Stomach (tissue), 9 donors: Measurements from ENCODE around the gene GLRX. TPM values are rescaled to one million over a fixed set of nuclear protein-coding genes. Genes with fewer than 3 reads are reported as not detected.

Experiments
- DNase-seq, 2 donors: peaks; one replicate each; pipeline versions ENCODE4 v3.0.0 to v3.0.0-alpha.2; 2013 to 2019
- H3K27ac ChIP-seq, 5 donors: fragments of 200-600 bp in 4 of 5; sonication (generic) in 4 of 5; one replicate each; pipeline ENCODE4 v1.5.1; 2013 to 2019; ENCODE audit warnings: mild to moderate bottlenecking in 1 of 5, moderate library complexity in 1 of 5
- H3K27me3 ChIP-seq, 3 donors: fragments of 200-600 bp; sonication (generic); one replicate each; pipeline ENCODE4 v1.5.1; 2017 to 2019; ENCODE audit warnings: mixed run types in 1 of 3
- H3K36me3 ChIP-seq, 4 donors: fragments of 200-600 bp; sonication (generic); 1 replicate in 3 of 4; 2 replicates in 1 of 4; pipeline ENCODE4 v1.5.1; 2016 to 2019
- H3K4me1 ChIP-seq, 4 donors: fragments of 200-600 bp; sonication (generic); one replicate each; pipeline ENCODE4 v1.5.1; 2016 to 2019
- H3K4me3 ChIP-seq, 4 donors: fragments of 200-600 bp; sonication (generic) in 3 of 4; one replicate each; pipeline ENCODE4 v1.5.1; 2016 to 2019; ENCODE audit warnings: mild to moderate bottlenecking in 1 of 4
- H3K9me3 ChIP-seq, 4 donors: fragments of 200-600 bp; sonication (generic); one replicate each; pipeline ENCODE4 v1.5.1; 2016 to 2019
- CTCF ChIP-seq, 7 experiments: fragments of 450-650 bp in 4 of 7; fragments of 200-600 bp in 3 of 7; sonication (generic) in 3 of 7; IDR thresholded peaks; one replicate each; pipeline ENCODE4 v1.5.1; 2016 to 2019; ENCODE audit warnings: antibody characterized with exemption in 7 of 7, control low read depth in 2 of 7, mild to moderate bottlenecking in 1 of 7
- EP300 ChIP-seq: sonication (generic); formaldehyde crosslinking; IDR thresholded peaks from one replicate; pipeline ENCODE4 v1.6.1; 2017; ENCODE audit warnings: antibody characterized with exemption
- POLR2A ChIP-seq, 4 donors: fragments of 450-650 bp; IDR thresholded peaks; one replicate each; pipeline ENCODE4 v1.6.1; 2016; ENCODE audit warnings: antibody characterized with exemption in 4 of 4, control low read depth in 2 of 4, mild to moderate bottlenecking in 1 of 4, moderate library complexity in 1 of 4
- POLR2AphosphoS5 ChIP-seq, 3 donors: sonication (generic); formaldehyde crosslinking; IDR thresholded peaks; one replicate each; pipeline ENCODE4 v1.6.1; 2016; ENCODE audit warnings: antibody characterized with exemption in 3 of 3
- WGBS, 5 donors: extraction: QIAGEN DNeasy Blood & Tissue Kit in 3 of 5; methylation state at CpG; one replicate each; pipeline versions ENCODE4 v1.1.5 to v1.1.7; 2013 to 2018; 5-methylcytosine and 5-hydroxymethylcytosine counted together
- intact Hi-C: fragments of 100-400 bp; cut with DNase I; formaldehyde crosslinking; loops from one replicate; pipeline ENCODE4 v1.15.1; 2023; ENCODE audit warnings: low total_unique reads
- polyA plus RNA-seq, 3 donors: library from polyadenylated mRNA; stranded (reverse); fragments of 200-250 nt; gene quantifications; one replicate each; pipeline ENCODE4 v1.2.3, GENCODE V29; 2013
- total RNA-seq, 5 donors: library from RNA; depleted of rRNA; stranded (reverse); fragments of >200 nt; gene quantifications; one replicate each; pipeline versions ENCODE4 v1.1.0 to v1.2.3, GENCODE V29; 2014 to 2016
- donor health status: healthy with polysubstance abuse.
- donor health status: Bipolar disorder and iron deficiency.
- donor health status: healthy.

Gene GLRX
- total and polyA plus RNA-seq, 8 donors = 11.3 to 211 (median 29.7) TPM

DNA sequence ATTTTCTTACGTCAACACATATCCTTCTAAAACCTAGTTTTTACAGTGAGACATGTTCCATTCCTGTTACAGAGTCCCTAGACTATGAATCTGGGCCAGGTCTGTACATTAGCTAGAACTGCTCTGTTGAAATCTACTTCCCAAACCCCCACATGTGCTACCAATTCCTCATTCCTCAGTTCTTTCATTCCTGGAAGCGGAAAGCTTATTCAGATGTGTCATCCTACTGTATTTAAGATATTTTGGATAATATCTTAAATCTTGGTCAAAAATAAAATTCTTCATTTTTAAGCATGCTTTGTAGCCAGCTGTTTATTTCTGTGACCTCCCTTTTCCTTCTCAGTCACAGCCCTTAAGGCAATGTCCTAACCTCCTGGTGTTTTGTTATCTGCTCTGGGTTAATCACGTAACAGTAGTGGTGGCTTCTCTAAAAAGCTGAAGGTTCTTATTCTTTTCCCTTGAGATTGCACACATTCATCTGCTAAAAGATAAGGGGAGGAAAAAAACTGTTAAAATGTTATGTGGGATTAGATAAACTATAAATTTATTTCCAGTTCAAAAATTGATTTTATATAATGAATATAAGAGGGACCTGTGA is 35.6 kb downstream of the GLRX start:
- Histone ChIP-seq H3K4me3 (no peak overlapping the region), H3K9me3 (no peaks in the 10 kb centered on the region), H3K36me3 (peaks cover 6 to 65% (median 47%) of the 10 kb centered on the region in 4 donors), H3K27me3 (no peaks in the 10 kb centered on the region), H3K27ac (no peak overlapping the region), H3K4me1 (peaks cover 0 to 17% (median 3%) of the 10 kb centered on the region in 4 donors)
- WGBS, 5 donors = 69 to 96% (median 94%) methylated on average over 3 of the region's 3 CpGs
- intact Hi-C loops = loop anchor here (10.0 kb wide), 2 partner anchors 58 to 142 kb away; partner anchors contain the start of gene RFESD
- DNase-seq = no peak
- TF ChIP-seq POLR2A (IDR thresholded peaks at IDR 0.05) (no peak), CTCF (IDR thresholded peaks at IDR 0.05) (no peak), POLR2AphosphoS5 (IDR thresholded peaks at IDR 0.05) (no peak), EP300 (no peak)

DNA sequence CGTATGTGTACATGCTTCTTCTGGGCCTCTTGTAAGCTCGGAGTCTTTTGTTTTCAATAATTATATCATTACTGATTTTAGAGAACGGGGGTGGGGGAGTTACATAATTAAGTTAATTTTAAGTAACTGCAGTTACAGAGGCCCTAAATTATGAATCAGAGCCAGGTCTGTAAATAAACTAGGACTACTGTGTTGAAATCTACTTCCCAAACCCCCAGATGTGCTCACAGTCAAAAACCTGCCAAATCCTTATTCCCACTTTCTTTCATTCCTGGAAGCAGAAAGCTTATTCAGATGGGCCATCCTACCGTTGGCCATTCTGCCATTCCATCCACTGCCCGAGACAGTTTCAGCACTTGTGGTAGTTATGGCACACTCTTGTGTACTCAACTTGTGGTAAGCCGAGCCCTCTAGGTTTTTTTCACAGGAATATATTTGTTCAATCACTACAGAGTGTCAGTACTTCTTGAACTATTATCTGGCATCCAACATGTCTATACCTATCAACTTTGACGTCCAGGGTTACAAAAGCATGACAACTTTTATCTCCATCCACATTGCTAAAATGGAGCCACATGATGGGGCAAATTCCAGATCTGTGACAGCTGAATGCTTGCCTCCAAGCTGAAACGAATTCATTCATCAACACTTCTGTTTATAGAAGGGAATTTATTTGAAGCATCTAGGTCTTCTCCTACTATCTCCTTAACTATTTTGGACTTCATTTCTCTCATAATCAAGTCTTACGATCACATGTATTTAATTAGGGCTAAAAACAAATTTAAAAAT is 37.8 kb downstream of the GLRX start:
- no peak for TF ChIP-seq POLR2AphosphoS5 (IDR thresholded peaks at IDR 0.05)
- TF ChIP-seq CTCF (IDR thresholded peaks at IDR 0.05) = no peak
- TF ChIP-seq EP300 = no peak
- TF ChIP-seq POLR2A (IDR thresholded peaks at IDR 0.05) = no peak
- peak overlapping the region in 1 of 5 donors; percentile 39 for H3K27ac ChIP-seq
- H3K4me1 ChIP-seq = peaks cover 0 to 39% (median 14%) of the 10 kb centered on the region in 4 donors
- H3K27me3 ChIP-seq = no peaks in the 10 kb centered on the region
- no peak overlapping the region for H3K4me3 ChIP-seq
- intact Hi-C loops = loop anchor here (10.0 kb wide), 2 partner anchors 60 to 140 kb away; partner anchors contain the start of gene RFESD
- H3K36me3 ChIP-seq = peaks cover 6 to 52% (median 29%) of the 10 kb centered on the region in 4 donors
- 86 to 92% (median 88%) methylated on average over 9 of the region's 9 CpGs for WGBS, 5 donors
- H3K9me3 ChIP-seq = no peaks in the 10 kb centered on the region
- no peak for DNase-seq

DNA sequence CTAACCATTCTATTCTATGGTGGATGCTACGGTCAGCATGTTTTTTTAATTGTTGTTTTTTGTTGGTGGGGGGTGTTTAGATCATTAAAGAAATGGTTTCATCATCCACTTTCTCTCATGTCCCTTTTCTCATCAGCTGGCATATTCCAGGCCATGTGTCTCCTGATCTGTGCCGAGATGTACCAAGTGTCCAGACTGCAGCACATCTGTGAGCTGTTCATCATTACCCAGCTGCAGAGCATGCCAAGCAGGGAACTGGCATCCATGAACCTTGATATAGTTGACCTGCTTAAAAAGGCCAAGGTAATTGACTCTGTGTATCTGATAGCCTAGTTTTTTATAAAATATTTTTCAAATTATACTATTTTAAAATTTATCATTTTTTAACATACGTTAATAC is 38.9 kb downstream of the GLRX start:
- 92 to 97% (median 94%) methylated on average over 3 of the region's 3 CpGs for WGBS, 5 donors
- intact Hi-C loops = loop anchor here (10.0 kb wide), 2 partner anchors 61 to 139 kb away; partner anchors contain the start of gene RFESD
- H3K27ac ChIP-seq = no peak overlapping the region
- DNase-seq = no peak
- H3K9me3 ChIP-seq = no peaks in the 10 kb centered on the region
- peaks cover 6 to 45% (median 23%) of the 10 kb centered on the region in 4 donors for H3K36me3 ChIP-seq
- no peak overlapping the region for H3K4me3 ChIP-seq
- no peaks in the 10 kb centered on the region for H3K27me3 ChIP-seq
- TF ChIP-seq POLR2A (IDR thresholded peaks at IDR 0.05) (no peak), CTCF (IDR thresholded peaks at IDR 0.05) (no peak), POLR2AphosphoS5 (IDR thresholded peaks at IDR 0.05) (no peak), EP300 (no peak)
- peaks cover 4 to 50% (median 22%) of the 10 kb centered on the region in 4 donors for H3K4me1 ChIP-seq

- Histone ChIP-seq H3K27me3 (no peaks in the 10 kb centered on the region), H3K4me1 (peaks cover 4 to 51% (median 24%) of the 10 kb centered on the region in 4 donors), H3K27ac (peak overlapping the region in 1 of 5 donors; percentile 75), H3K9me3 (no peaks in the 10 kb centered on the region), H3K36me3 (peaks cover 0 to 31% (median 13%) of the 10 kb centered on the region in 4 donors), H3K4me3 (no peak overlapping the region)
- DNase-seq = no peak
- intact Hi-C loops = loop anchor here (10.0 kb wide), 2 partner anchors 63 to 137 kb away; partner anchors contain the start of gene RFESD
- 90 to 95% (median 94%) methylated on average over 4 of the region's 4 CpGs for WGBS, 5 donors
- TF ChIP-seq EP300 (no peak), POLR2AphosphoS5 (IDR thresholded peaks at IDR 0.05) (no peak), CTCF (IDR thresholded peaks at IDR 0.05) (no peak), POLR2A (IDR thresholded peaks at IDR 0.05) (no peak)
Measured at GRCh38 chr5:95782181-95782580, 40.3 kb downstream of the GLRX start.
